T-helper 17 cell (primary cell): Measurements from ENCODE around the gene BCL11B. TPM values are rescaled to one million over a fixed set of nuclear protein-coding genes. Genes with fewer than 3 reads are reported as not detected.

Source experiments
- ATAC-seq: fragments of 150-1000 bp; cut with Tn5 transposase; 2 replicates; pipeline ENCODE4 v1.10.0; 2021; ENCODE audit warnings: mild to moderate bottlenecking, moderate library complexity
- DNase-seq, 3 donors: peaks; one replicate each; pipeline versions ENCODE4 v3.0.0 to v3.0.0-alpha.2; 2020 to 2021
- H3K9me3 ChIP-seq: one replicate; pipeline ENCODE4 v1.7.0; 2013; ENCODE audit warnings: low read length, mild to moderate bottlenecking; ENCODE audit not compliant: control insufficient read depth, poor library complexity, severe bottlenecking
- H3K27ac Mint-ChIP-seq: one replicate; pipeline ENCODE4 v1.8.0; 2022; ENCODE audit warnings: mild to moderate bottlenecking, moderate library complexity, mixed read lengths
- H3K27me3 Mint-ChIP-seq: one replicate; pipeline ENCODE4 v1.8.0; 2022; ENCODE audit warnings: mixed read lengths
- H3K36me3 Mint-ChIP-seq: one replicate; pipeline ENCODE4 v1.8.0; 2022; ENCODE audit warnings: low read depth, mixed read lengths
- H3K4me1 Mint-ChIP-seq: one replicate; pipeline ENCODE4 v1.8.0; 2022; ENCODE audit warnings: mild to moderate bottlenecking, mixed read lengths
- H3K4me3 Mint-ChIP-seq: one replicate; pipeline ENCODE4 v1.8.0; 2022; ENCODE audit warnings: mild to moderate bottlenecking, moderate library complexity, mixed read lengths
- total RNA-seq, 4 donors: library from RNA in 2 of 4; stranded (reverse) in 2 of 4; gene quantifications; one replicate each; pipeline ENCODE4 v1.2.3 and lab custom pipeline; 2022 to 2026

Gene BCL11B
- total RNA-seq, 2 donors from 2014 or later = 167 to 174 TPM

DNA sequence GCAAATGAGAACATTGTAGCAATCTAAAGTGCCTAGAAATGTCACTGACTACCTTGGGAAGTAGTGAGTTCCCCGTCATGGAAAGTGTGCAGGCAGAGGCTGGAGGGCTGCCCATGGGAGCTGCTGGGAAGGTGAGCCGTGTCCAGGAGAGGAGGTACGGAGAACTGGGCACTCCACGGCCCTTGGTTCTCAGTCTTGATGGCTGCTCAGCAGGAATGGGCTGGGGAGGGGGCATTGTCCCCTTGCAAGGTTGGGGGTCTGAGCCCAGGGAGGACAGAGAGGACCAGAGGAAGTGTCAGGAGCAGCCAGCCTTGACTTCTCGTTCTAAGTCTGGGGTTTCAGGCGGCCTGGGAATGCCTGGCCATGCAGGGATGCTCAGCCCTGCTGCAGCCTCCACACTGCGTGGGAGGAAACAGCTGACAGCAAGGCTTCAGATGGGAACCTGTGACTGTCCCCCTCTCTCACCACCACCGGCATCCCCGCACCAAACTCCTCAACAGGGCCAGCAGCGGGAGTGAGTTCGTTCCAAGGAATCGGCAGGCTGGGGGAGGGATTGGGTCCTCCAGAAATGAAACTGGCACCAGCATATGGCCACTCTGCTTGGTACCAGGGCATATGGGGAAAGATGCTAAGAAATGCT, 140.2 kb downstream of the BCL11B start:
- Mint-ChIP-seq H3K27ac (no peak overlapping the region), H3K36me3 (peaks cover 8% of the 10 kb centered on the region), H3K4me1 (peaks cover 23% of the 10 kb centered on the region)

DNA sequence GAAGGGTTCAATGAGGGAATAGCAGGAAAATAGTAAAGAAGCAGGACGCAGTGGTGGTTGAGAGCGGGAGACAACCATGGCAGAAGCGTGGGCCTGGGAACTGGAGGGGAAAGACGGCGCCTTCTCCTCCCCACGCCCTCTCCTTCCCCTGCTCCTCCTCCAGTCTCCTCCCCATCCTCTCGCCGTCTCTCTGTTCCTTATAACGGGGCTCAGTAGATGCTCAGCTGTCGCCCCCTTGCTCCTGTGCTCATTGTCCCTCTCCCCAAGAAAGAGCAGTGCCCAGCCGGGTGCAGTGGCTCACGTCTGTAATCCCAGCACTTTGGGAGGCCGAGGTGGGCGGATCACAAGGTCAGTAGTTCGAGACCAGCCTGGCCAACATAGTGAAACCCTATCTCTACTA, 142.0 kb downstream of the BCL11B start:
- Mint-ChIP-seq H3K4me3 (no peak overlapping the region), H3K36me3 (peaks cover 6% of the 10 kb centered on the region), H3K4me1 (peaks cover 19% of the 10 kb centered on the region), H3K27me3 (no peaks in the 10 kb centered on the region), H3K27ac (no peak overlapping the region)
- no peaks in the 10 kb centered on the region for H3K9me3 ChIP-seq
- DNase-seq (no peak), ATAC-seq (no peak)

More for the DNA sequence above, 140.2 kb downstream of the BCL11B start:
- ATAC-seq = no peak
- no peaks in the 10 kb centered on the region for H3K27me3 Mint-ChIP-seq
- no peak overlapping the region for H3K4me3 Mint-ChIP-seq
- no peaks in the 10 kb centered on the region for H3K9me3 ChIP-seq
- no peak for DNase-seq

DNA sequence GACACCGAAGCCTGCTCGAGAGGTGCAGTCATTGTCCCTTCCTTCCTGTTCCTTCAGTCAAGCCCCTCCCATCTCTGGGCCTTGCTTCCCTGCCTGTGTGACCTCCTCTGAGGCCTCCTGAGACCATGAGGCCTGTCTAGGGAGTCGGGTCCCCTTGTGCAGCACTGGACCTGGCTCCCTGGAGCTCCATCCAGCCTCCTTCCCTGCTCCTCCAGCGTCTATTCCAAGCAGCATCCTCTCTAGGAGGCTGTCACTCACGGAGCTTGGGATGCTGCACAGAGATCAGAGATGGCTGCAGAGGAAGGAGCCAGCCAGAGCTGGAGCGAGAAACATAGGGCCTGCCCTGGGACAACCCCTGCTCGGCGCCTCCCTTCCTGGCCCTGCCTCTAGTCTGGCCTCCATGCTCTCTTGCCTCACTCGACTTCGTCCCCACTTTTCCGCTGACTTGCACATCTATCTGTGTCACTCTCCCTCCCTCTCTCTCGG, 142.7 kb downstream of the BCL11B start:
- no peaks in the 10 kb centered on the region for H3K9me3 ChIP-seq
- Mint-ChIP-seq H3K4me3 (no peak overlapping the region), H3K27ac (peak overlapping the region; percentile 71), H3K27me3 (no peaks in the 10 kb centered on the region), H3K36me3 (peaks cover 6% of the 10 kb centered on the region), H3K4me1 (peaks cover 19% of the 10 kb centered on the region)
- ATAC-seq (no peak), DNase-seq (no peak)

GRCh38 chr14:99128185-99128584, 143.8 kb downstream of the BCL11B start:
- no peak for DNase-seq
- H3K4me3 Mint-ChIP-seq = no peak overlapping the region
- H3K36me3 Mint-ChIP-seq = peaks cover 6% of the 10 kb centered on the region
- peaks cover 17% of the 10 kb centered on the region for H3K4me1 Mint-ChIP-seq
- H3K9me3 ChIP-seq = no peaks in the 10 kb centered on the region
- no peaks in the 10 kb centered on the region for H3K27me3 Mint-ChIP-seq
- no peak for ATAC-seq
- no peak overlapping the region for H3K27ac Mint-ChIP-seq

DNA sequence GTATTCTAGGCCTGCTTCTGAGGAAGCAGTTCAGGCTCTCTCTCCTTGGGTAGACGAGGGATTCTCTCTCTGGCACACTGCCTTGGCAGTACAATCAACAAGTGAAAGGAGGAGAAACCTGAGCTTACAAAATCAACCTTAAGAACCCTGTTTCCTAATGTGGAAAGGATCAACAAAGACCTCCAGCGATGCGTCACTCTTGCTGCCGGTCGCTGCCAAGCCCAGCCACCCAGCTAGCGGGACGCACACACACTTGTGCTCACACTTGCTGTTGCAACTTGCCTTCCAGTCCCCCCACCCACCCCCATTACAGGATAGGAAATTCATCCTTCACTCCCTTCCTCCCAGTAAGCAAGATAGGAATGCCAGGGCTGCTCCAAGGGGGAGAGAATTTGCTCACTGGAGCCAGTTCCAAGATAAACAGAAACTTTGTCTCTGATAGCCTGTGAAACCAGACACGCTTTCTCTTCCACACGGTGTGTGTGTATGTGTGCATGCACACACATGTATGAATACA, 144.3 kb downstream of the BCL11B start:
- Mint-ChIP-seq H3K36me3 (peaks cover 6% of the 10 kb centered on the region), H3K4me1 (peaks cover 17% of the 10 kb centered on the region), H3K27ac (no peak overlapping the region), H3K27me3 (no peaks in the 10 kb centered on the region), H3K4me3 (no peak overlapping the region)
- no peak for ATAC-seq
- no peaks in the 10 kb centered on the region for H3K9me3 ChIP-seq
- DNase-seq = no peak

- ATAC-seq = no peak
- no peak for DNase-seq
- H3K27me3 Mint-ChIP-seq = peaks cover 5% of the 10 kb centered on the region
- H3K36me3 Mint-ChIP-seq = peaks cover 6% of the 10 kb centered on the region
- no peak overlapping the region for H3K4me3 Mint-ChIP-seq
- no peaks in the 10 kb centered on the region for H3K9me3 ChIP-seq
- H3K4me1 Mint-ChIP-seq = peaks cover 17% of the 10 kb centered on the region
- H3K27ac Mint-ChIP-seq = no peak overlapping the region
Measured at GRCh38 chr14:99125616-99126431, 146.2 kb downstream of the BCL11B start.

DNA sequence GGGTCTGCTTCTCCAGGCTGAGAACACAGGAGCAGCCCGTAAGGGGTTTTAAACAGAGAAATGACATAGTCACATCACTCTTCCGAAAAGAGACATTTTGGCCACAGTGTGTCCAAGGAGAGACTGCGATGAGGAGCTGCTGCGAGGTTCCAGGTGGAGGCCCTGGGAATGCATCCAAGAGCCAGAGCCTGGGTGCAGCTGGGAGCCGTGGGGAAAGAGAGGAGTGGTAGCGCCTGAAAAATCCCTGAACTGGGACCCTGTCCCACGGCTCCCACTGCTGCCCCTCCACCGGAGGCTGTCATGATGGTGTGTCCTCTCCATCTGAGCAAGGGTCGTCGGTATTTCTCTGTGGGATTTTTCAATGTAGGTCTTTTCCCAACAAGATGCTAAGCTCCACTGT, 146.9 kb downstream of the BCL11B start:
- no peaks in the 10 kb centered on the region for H3K9me3 ChIP-seq
- no peak for ATAC-seq
- peaks cover 6% of the 10 kb centered on the region for H3K36me3 Mint-ChIP-seq
- H3K4me3 Mint-ChIP-seq = no peak overlapping the region
- peaks cover 14% of the 10 kb centered on the region for H3K4me1 Mint-ChIP-seq
- peaks cover 5% of the 10 kb centered on the region for H3K27me3 Mint-ChIP-seq
- no peak for DNase-seq
- no peak overlapping the region for H3K27ac Mint-ChIP-seq

DNA sequence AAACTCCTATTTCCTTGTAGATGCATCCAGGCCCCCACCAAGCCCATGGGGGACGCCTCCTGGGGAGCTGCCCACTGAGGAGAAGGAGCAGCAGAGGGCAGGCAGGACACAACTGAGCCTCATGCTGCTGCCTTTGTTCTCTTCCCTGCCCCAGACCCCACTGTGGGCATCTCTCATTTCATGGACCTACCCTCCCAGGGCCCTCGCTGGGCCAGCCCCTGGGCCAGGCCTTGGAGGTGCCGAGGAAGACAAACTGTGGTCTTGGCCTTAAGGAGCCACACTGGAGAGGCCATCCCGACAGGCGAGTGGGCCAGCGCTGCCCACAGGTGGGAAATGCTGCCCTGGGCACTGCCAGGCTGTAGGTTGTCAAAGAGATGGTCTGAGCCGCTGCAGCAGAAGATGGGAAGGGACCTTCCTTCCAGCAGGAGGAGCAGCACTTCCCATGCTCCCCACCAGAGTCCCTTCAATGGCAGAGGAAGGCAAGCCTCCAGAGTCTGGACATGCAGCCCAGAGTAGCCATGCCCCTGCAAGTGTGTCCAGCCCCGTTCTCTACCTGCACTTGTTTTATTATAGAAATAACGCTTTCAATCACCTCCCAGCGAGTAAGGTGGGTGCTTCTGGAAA, 147.4 kb downstream of the BCL11B start:
- peaks cover 5% of the 10 kb centered on the region for H3K27me3 Mint-ChIP-seq
- peaks cover 11% of the 10 kb centered on the region for H3K4me1 Mint-ChIP-seq
- DNase-seq (no peak), ATAC-seq (no peak)
- H3K27ac Mint-ChIP-seq = no peak overlapping the region
- H3K36me3 Mint-ChIP-seq = peaks cover 5% of the 10 kb centered on the region
- H3K9me3 ChIP-seq = no peaks in the 10 kb centered on the region
- H3K4me3 Mint-ChIP-seq = no peak overlapping the region

DNA sequence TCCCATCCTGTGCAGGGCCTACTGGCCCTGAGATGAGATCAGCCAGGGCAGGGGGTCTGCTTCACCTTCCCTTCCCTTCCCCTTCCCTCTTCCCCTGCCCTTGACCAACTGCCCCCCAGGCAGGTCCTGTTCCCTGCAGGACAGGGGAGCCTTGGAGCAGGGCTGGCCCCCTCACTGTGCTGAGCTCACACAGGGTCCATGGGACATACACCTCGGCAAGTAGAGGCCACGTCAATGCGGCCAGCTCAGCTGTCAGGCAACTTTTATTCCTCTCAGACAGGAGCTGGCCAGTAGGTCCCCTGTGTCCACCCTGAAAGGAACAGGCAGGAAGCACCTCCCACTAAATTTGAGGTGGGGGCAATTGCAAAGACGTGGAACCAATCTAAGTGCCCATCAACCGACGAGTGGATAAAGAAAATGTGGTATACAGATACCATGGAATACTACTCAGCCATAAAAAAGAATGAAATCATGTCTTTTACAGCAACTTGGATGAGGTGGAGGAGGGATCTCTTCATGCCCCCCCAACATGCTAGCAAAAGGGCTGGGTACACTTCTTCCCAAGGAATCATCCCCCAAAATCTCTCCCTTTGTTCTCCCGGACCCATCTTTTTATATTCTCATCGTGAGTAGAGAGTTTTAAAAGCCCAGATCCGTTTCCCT, 148.7 kb downstream of the BCL11B start:
- ATAC-seq (no peak), DNase-seq (no peak)
- H3K9me3 ChIP-seq = no peaks in the 10 kb centered on the region
- peaks cover 5% of the 10 kb centered on the region for H3K27me3 Mint-ChIP-seq
- no peak overlapping the region for H3K27ac Mint-ChIP-seq
- peaks cover 3% of the 10 kb centered on the region for H3K36me3 Mint-ChIP-seq
- H3K4me3 Mint-ChIP-seq = no peak overlapping the region
- peaks cover 7% of the 10 kb centered on the region for H3K4me1 Mint-ChIP-seq

DNA sequence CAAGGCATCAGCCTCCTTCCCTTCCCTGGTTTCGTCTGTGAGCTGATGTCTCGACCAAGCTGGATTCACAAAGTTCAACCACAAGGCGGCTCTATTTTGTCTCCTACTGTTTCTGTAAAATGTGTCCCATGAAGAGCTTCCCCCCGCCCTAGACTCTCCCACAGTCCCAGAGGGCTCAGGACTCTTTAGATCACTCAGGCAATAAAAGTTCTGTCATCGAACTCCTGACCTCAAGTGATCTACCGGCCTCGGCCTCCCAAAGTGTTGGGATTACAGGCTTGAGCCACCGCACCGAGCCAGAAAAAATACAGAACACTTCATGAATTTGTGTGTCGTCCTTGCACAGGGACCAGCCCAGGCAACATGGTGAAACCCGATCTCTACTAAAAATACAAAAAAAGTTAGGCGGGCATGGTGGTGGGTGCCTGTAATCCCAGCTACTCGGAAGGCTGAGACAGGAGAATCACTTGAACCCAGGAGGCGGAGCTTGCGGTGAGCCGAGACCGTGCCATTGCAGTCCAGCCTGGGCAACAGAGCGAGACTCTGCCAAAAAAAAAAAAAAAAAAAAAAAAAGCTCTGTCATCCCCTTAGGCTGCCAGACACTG, 149.4 kb downstream of the BCL11B start:
- no peak for ATAC-seq
- Mint-ChIP-seq H3K27me3 (peaks cover 5% of the 10 kb centered on the region), H3K4me1 (peaks cover 5% of the 10 kb centered on the region), H3K4me3 (no peak overlapping the region), H3K27ac (no peak overlapping the region), H3K36me3 (peaks cover 2% of the 10 kb centered on the region)
- no peaks in the 10 kb centered on the region for H3K9me3 ChIP-seq
- DNase-seq = no peak

DNA sequence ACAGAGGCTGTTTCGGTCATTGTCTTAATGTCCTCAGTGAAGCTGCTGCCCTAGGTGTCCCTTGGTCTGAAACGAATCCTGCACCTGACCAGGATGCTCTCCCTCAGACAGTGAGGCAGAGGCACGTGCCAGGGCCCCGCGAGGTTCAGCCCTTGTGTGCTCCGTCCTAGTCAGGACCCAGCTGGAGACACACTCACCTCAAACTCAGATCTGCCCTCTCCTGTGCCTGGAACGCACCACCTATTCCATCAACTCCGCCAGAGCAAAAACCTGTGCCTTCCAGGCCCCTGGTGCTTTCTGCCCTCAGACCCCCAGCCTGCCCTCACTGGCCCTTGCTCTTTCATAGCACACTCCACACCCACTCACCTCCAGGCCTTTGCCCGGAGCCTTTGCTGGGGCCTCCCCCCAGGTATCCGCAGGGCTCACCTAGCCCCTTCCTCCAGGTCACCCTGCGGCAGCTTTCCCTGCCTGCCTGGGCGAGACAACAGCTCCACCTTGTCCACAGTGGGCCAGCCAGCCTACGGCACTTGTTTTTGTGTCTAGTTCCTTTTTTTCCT, 150.6 kb downstream of the BCL11B start:
- peaks cover 5% of the 10 kb centered on the region for H3K27me3 Mint-ChIP-seq
- H3K27ac Mint-ChIP-seq = no peak overlapping the region
- peaks cover 2% of the 10 kb centered on the region for H3K36me3 Mint-ChIP-seq
- H3K4me1 Mint-ChIP-seq = peaks cover 5% of the 10 kb centered on the region
- DNase-seq (no peak), ATAC-seq (no peak)
- H3K9me3 ChIP-seq = no peaks in the 10 kb centered on the region
- H3K4me3 Mint-ChIP-seq = no peak overlapping the region

DNA sequence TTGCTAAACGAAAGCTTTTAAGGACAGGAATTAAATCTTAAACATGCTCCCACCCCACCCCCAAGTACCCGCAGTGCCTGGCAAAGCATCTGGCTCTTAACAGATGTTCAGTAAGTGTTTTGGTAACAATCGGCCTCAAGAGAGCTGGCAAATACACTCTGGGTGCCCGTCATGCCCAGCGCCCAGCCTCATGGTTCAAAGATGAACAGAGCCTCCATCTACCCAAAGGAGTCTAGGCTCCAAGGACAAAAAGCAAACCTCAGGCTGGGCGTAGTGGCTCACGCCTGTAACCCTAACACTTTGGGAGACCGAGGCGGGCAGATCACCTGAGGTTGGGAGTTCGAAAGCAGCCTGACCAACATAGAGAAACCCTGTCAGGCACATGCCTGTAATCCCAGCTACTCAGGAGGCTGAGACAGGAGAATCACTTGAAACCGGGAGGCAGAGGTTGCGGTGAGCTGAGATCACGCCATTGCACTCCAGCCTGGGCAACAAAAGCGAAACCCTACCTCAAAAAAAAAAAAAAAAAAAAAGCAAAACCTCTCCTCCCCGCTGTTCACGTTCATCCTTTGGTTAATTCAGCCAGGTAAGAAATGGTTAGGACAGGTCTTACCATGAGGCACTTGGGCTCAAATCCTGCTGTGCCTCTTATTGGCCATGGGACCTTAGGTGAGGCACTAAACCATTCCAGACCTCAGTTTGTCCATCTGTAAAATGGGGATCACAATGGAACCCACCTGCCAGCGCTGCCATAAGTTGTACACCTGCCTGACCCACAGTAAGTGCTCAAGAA, 151.3 kb downstream of the BCL11B start:
- Mint-ChIP-seq H3K27me3 (peaks cover 5% of the 10 kb centered on the region), H3K4me1 (peaks cover 5% of the 10 kb centered on the region), H3K27ac (no peak overlapping the region), H3K4me3 (no peak overlapping the region), H3K36me3 (peaks cover 2% of the 10 kb centered on the region)
- H3K9me3 ChIP-seq = no peaks in the 10 kb centered on the region
- no peak for DNase-seq
- ATAC-seq = no peak
